Epithelial cell of prostate (primary cell): ENCODE data around the gene ENG.

Experiments
- DNase-seq: peaks from one replicate; pipeline ENCODE4 v3.0.0-alpha.2; 2011; ENCODE audit warnings: low read depth, low spot score
- H3K27ac ChIP-seq: fragments of 450-650 bp; 2 replicates; pipeline ENCODE4 v1.5.1; 2017; ENCODE audit warnings: mild to moderate bottlenecking

ENG gene

DNA sequence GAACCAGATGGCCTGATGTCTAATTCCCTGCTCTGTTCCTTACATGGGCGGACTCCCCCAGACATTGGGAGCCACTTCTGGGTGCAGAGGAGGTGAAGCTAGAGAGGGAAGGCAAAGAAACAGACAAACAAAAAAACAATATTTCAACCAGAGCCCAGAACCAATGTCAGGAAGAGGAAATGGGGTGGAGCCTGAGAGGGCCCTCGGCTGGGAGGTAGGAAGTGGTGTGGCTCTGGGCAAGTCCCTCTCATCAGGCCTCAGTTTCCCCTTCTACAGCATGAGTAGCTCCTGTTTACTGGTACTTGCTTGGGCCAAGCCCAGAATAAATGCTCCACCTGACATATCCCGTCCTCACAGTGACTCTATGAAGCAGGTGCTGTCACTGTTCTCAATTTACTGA is 87.0 kb downstream of the ENG start:
- no peak for DNase-seq
- no peak overlapping the region for H3K27ac ChIP-seq

DNA sequence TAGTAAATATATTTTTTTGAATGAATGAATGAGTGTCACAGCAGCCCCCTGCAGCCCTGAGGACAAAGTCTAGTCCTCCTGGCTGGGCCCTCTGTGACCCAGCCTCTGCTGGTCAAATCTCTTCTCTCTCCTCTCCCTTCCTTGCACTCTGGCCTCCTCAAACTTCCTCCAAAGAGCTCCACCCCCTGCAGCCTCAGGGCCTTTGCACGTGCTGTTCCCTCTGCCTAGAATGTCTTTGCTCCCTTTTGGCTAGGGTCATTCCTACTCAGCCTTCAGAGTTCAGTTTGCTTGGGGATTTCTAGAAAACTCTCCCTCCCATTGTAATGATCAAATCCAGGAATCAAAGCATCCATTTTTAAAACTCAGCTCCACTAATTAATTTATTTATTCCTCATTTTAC is 89.0 kb downstream of the ENG start:
- H3K27ac ChIP-seq = no peak overlapping the region
- no peak for DNase-seq
